Stimulated activated effector memory CD8-positive, alpha-beta T cell treated with anti-CD3 and anti-CD28 coated beads, Interleukin-12 subunit alpha, Interleukin-12 subunit beta, amount 100 ng/mL, for 72 hours (primary cell): ENCODE results near the gene TTC28.
"Not testable (repeated sequence)": the region's sequence is repeated elsewhere in the genome, so short reads cannot be mapped to it uniquely, and the experiment has no call there.

Experiments used
- ATAC-seq: fragments of 150-1000 bp; cut with Tn5 transposase; 2 replicates; pipeline ENCODE4 v1.10.0; 2021
- DNase-seq, 2 donors: peaks; one replicate each; pipeline ENCODE4 v3.0.0; 2021 to 2022; ENCODE audit warnings: low spot score in 2 of 2
- H3K27ac Mint-ChIP-seq: one replicate; pipeline ENCODE4 v1.8.0; 2022; ENCODE audit warnings: mild to moderate bottlenecking, mixed read lengths
- H3K36me3 Mint-ChIP-seq: one replicate; pipeline ENCODE4 v1.8.0; 2022; ENCODE audit warnings: mild to moderate bottlenecking, mixed read lengths
- H3K4me1 Mint-ChIP-seq: one replicate; pipeline ENCODE4 v1.8.0; 2022; ENCODE audit warnings: mixed read lengths
- H3K4me3 Mint-ChIP-seq: one replicate; pipeline ENCODE4 v1.8.0; 2022; ENCODE audit warnings: mild to moderate bottlenecking, mixed read lengths
- H3K9me3 Mint-ChIP-seq: one replicate; pipeline ENCODE4 v1.8.0; 2022; ENCODE audit warnings: mixed read lengths

Gene TTC28

GRCh38 chr22:28474330-28474729 lies 205.3 kb downstream of the TTC28 start:
- Mint-ChIP-seq H3K27ac (no peak overlapping the region), H3K4me3 (no peak overlapping the region), H3K9me3 (no peaks in the 10 kb centered on the region), H3K36me3 (no peaks in the 10 kb centered on the region), H3K4me1 (no peaks in the 10 kb centered on the region)
- ATAC-seq (no peak), DNase-seq (no peak)

GRCh38 chr22:28473258-28473657 lies 206.4 kb downstream of the TTC28 start:
- Mint-ChIP-seq H3K4me1 (no peaks in the 10 kb centered on the region), H3K4me3 (no peak overlapping the region), H3K9me3 (no peaks in the 10 kb centered on the region), H3K27ac (no peak overlapping the region), H3K36me3 (no peaks in the 10 kb centered on the region)
- ATAC-seq (no peak), DNase-seq (no peak)

- not testable (repeated sequence) for H3K4me1 Mint-ChIP-seq, H3K9me3 Mint-ChIP-seq, H3K27ac Mint-ChIP-seq, ATAC-seq, DNase-seq, H3K4me3 Mint-ChIP-seq, H3K36me3 Mint-ChIP-seq
Measured at GRCh38 chr22:28467055-28467454, 212.6 kb downstream of the TTC28 start.

DNA sequence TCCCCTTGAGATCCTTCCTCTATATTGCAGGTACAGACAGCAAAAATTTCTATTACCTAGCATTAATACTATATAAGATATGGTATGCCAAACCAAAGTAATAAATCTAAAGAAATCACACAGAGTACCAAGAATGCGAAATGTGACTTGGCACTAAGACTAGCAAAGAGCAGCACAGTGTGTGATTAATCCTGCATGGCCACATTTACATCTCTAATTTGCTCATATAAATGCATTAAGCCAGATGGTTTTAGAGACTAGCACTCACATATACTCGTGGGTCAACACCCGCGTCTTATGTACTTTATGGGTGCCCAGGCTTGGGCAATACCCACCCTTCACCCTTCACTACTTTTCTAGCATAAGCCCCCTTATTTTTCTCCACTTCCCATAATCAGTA lies 213.2 kb downstream of the TTC28 start:
- DNase-seq (no peak), ATAC-seq (no peak)
- Mint-ChIP-seq H3K4me3 (no peak overlapping the region), H3K36me3 (no peaks in the 10 kb centered on the region), H3K9me3 (no peaks in the 10 kb centered on the region), H3K4me1 (no peaks in the 10 kb centered on the region), H3K27ac (no peak overlapping the region)

- ATAC-seq, result no peak
- Mint-ChIP-seq H3K36me3 (no peaks in the 10 kb centered on the region), H3K4me3 (no peak overlapping the region), H3K9me3 (no peaks in the 10 kb centered on the region), H3K4me1 (no peaks in the 10 kb centered on the region), H3K27ac (no peak overlapping the region)
- no peak for DNase-seq
Measured at GRCh38 chr22:28465841-28466240, 213.8 kb downstream of the TTC28 start.

DNA sequence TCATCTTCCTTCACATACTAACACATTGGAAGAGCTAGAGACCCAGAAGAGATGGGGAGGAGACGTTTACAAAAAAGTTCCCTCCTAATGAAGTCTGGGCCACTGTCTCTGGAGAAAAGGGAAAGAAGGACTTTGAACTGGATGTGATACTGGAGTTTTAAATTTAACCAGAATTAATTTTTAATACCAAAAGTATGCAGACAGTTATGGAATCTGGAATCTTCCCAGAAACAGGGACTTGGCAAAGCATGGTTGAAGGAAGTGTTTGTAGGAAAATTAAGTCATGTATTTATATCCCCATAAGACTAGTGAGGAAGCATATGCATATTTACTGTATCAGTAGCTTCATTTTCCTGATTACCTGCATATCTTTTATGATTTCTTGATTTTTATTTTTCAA lies 215.5 kb downstream of the TTC28 start:
- DNase-seq (no peak), ATAC-seq (no peak)
- H3K27ac Mint-ChIP-seq, result no peak overlapping the region
- no peaks in the 10 kb centered on the region for H3K4me1 Mint-ChIP-seq
- H3K4me3 Mint-ChIP-seq, result no peak overlapping the region
- no peaks in the 10 kb centered on the region for H3K9me3 Mint-ChIP-seq
- no peaks in the 10 kb centered on the region for H3K36me3 Mint-ChIP-seq

GRCh38 chr22:28463408-28463807 lies 216.2 kb downstream of the TTC28 start:
- not testable (repeated sequence) for H3K4me1 Mint-ChIP-seq, H3K36me3 Mint-ChIP-seq, H3K27ac Mint-ChIP-seq, H3K9me3 Mint-ChIP-seq, DNase-seq, ATAC-seq, H3K4me3 Mint-ChIP-seq

DNA sequence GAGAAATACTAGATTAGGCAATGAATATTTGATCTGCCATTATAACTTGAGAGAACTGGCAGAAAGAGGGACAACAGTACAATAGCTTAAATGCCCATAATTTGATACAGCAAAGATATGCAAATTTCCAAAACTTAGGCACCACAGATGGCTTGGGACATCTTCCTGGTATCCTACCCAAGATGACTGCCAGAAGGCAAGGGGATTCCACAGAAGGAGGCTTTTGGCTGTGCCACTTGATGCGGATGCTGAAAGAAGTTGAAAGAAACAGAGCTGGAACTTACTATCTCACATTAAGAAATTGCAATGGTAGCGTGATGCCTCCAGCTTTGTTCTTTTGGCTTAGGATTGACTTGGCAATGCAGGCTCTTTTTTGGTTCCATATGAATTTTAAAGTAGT lies 216.7 kb downstream of the TTC28 start:
- ATAC-seq, result no peak
- no peaks in the 10 kb centered on the region for H3K9me3 Mint-ChIP-seq

DNA sequence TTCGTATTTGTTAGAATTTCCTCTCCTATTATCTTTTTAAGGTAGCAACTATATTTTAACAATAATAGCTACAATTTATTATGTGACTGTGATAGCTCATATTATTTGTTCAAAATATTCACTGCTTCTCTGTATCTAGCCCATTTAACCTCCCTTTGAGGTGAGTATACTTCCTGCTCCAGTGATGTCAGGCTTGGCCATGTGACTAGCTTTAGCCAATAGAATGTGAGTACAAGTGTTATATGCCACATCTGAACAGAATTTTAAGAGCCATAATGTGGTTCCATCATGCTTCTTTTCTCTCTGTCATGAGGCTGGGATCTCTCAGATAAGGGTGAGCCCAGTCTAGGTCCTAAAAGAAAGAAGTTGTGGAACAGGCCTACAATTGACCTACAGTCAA lies 217.6 kb downstream of the TTC28 start:
- DNase-seq, result no peak
- Mint-ChIP-seq H3K4me1 (no peaks in the 10 kb centered on the region), H3K27ac (no peak overlapping the region), H3K9me3 (no peaks in the 10 kb centered on the region), H3K4me3 (no peak overlapping the region), H3K36me3 (no peaks in the 10 kb centered on the region)
- ATAC-seq, result no peak

More for the DNA sequence above, 216.7 kb downstream of the TTC28 start:
- H3K27ac Mint-ChIP-seq, result no peak overlapping the region
- no peaks in the 10 kb centered on the region for H3K36me3 Mint-ChIP-seq
- DNase-seq, result no peak
- H3K4me3 Mint-ChIP-seq, result no peak overlapping the region
- no peaks in the 10 kb centered on the region for H3K4me1 Mint-ChIP-seq

- ATAC-seq (no peak), DNase-seq (no peak)
- Mint-ChIP-seq H3K27ac (no peak overlapping the region), H3K36me3 (no peaks in the 10 kb centered on the region), H3K4me1 (no peaks in the 10 kb centered on the region), H3K4me3 (no peak overlapping the region), H3K9me3 (no peaks in the 10 kb centered on the region)
Measured at GRCh38 chr22:28454431-28455064, 225.1 kb downstream of the TTC28 start.

GRCh38 chr22:28450109-28450508 lies 229.5 kb downstream of the TTC28 start:
- ATAC-seq (no peak), DNase-seq (no peak)
- Mint-ChIP-seq H3K27ac (no peak overlapping the region), H3K9me3 (no peaks in the 10 kb centered on the region), H3K36me3 (no peaks in the 10 kb centered on the region), H3K4me3 (no peak overlapping the region), H3K4me1 (no peaks in the 10 kb centered on the region)

DNA sequence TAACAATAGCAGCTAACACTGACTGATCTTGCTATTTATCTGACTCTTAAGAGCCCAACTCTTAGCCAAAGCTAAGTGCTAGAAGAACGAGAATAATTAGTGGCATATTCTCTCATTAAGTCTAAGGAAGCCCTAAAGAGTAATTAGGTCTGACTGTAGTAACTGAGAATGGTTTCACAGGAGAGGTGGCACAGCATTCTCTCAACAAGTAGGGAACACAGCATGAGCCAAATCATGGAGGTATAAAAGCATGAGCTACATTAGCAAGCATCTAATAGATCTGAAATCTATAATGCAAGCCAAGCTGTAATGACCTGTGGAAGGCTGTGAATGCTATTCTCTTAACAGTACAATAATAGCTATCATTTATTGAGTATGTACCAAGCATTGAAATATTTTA lies 230.6 kb downstream of the TTC28 start:
- no peaks in the 10 kb centered on the region for H3K9me3 Mint-ChIP-seq
- no peaks in the 10 kb centered on the region for H3K36me3 Mint-ChIP-seq
- DNase-seq, result no peak
- no peak overlapping the region for H3K27ac Mint-ChIP-seq
- H3K4me3 Mint-ChIP-seq, result no peak overlapping the region
- no peaks in the 10 kb centered on the region for H3K4me1 Mint-ChIP-seq
- no peak for ATAC-seq

DNA sequence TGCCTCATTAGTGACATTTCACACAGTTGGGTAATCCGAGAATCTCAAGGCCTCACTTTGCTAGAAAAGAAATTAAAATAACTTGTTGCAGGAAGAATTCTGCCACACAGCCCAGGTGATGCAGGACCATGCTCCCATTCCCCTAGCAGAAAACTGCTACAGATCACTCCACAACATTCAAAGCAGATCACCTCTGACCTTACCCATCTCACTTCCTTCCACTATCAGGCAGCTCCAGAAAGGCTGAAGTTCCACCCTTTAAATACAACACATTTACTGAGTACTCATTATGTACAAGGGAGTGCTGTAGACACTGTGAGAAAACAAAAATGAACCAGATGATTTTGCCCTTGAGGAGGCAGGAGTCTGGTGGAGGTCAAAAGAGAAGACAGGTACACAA lies 231.0 kb downstream of the TTC28 start:
- no peak for ATAC-seq
- Mint-ChIP-seq H3K36me3 (no peaks in the 10 kb centered on the region), H3K4me3 (no peak overlapping the region), H3K27ac (no peak overlapping the region), H3K9me3 (no peaks in the 10 kb centered on the region), H3K4me1 (no peaks in the 10 kb centered on the region)
- DNase-seq, result no peak

- H3K4me1 Mint-ChIP-seq, result peaks cover 9% of the 10 kb centered on the region
- no peaks in the 10 kb centered on the region for H3K36me3 Mint-ChIP-seq
- H3K27ac Mint-ChIP-seq, result no peak overlapping the region
- H3K9me3 Mint-ChIP-seq, result no peaks in the 10 kb centered on the region
- no peak for ATAC-seq
- no peak overlapping the region for H3K4me3 Mint-ChIP-seq
- DNase-seq, result no peak
Measured at GRCh38 chr22:28444659-28445058, 235.0 kb downstream of the TTC28 start.

GRCh38 chr22:28443526-28443876 lies 236.1 kb downstream of the TTC28 start:
- DNase-seq, result no peak
- Mint-ChIP-seq H3K4me1 (peaks cover 9% of the 10 kb centered on the region), H3K9me3 (no peaks in the 10 kb centered on the region), H3K27ac (no peak overlapping the region), H3K36me3 (no peaks in the 10 kb centered on the region), H3K4me3 (peak overlapping the region; percentile 52)
- no peak for ATAC-seq

- ATAC-seq (peak; percentile 31), DNase-seq (no peak)
- Mint-ChIP-seq H3K4me3 (peak overlapping the region; percentile 52), H3K9me3 (no peaks in the 10 kb centered on the region), H3K27ac (no peak overlapping the region), H3K36me3 (no peaks in the 10 kb centered on the region), H3K4me1 (peaks cover 9% of the 10 kb centered on the region)
Measured at GRCh38 chr22:28442711-28443525, 236.7 kb downstream of the TTC28 start.
